Adrenal gland (tissue), 12 donors: ENCODE measurements around the gene FCGR1A. TPM values are rescaled to one million over a fixed set of nuclear protein-coding genes. Genes with fewer than 3 reads are reported as not detected.
"Not testable (repeated sequence)": the region's sequence is repeated elsewhere in the genome, so short reads cannot be mapped to it uniquely, and the experiment has no call there.

Experiments used
- DNase-seq, 7 donors: peaks; one replicate each; pipeline ENCODE4 v3.0.0-alpha.2; 2019 to 2020
- H3K27ac ChIP-seq, 5 donors: fragments of 200-600 bp; sonication (generic) in 4 of 5; 1 replicate in 3 of 5; 2 replicates in 2 of 5; pipeline versions ENCODE4 v1.5.1 to v1.8.0; 2016 to 2020; ENCODE audit warnings: mild to moderate bottlenecking in 1 of 5
- H3K27me3 ChIP-seq: fragments of 200-600 bp; 2 replicates; pipeline ENCODE4 v1.8.0; 2021
- H3K36me3 ChIP-seq, 2 donors: fragments of 200-600 bp; replicated peaks in 1 of 2; 1 replicate in 1 of 2; 2 replicates in 1 of 2; pipeline versions ENCODE4 v1.5.1 to v1.8.0; 2018 to 2022
- H3K4me1 ChIP-seq, 2 donors: fragments of 200-600 bp; replicated peaks in 1 of 2; 1 replicate in 1 of 2; 2 replicates in 1 of 2; pipeline versions ENCODE4 v1.5.1 to v1.8.0; 2018 to 2021
- H3K4me3 ChIP-seq, 4 donors: fragments of 200-600 bp; sonication (generic) in 3 of 4; one replicate each; pipeline ENCODE4 v1.5.1; 2016 to 2018
- H3K9me3 ChIP-seq, 3 donors: fragments of 200-600 bp; sonication (generic) in 1 of 3; replicated peaks in 1 of 3; 1 replicate in 2 of 3; 2 replicates in 1 of 3; pipeline versions ENCODE4 v1.5.1 to v1.8.0; 2016 to 2021
- POLR2A ChIP-seq, 2 donors: fragments of 450-650 bp; IDR thresholded peaks; one replicate each; pipeline ENCODE4 v1.6.1; 2017; ENCODE audit warnings: antibody characterized with exemption in 2 of 2, mild to moderate bottlenecking in 2 of 2, moderate library complexity in 1 of 2
- WGBS, 4 donors: extraction: QIAGEN DNeasy Blood & Tissue Kit in 2 of 4; methylation state at CpG; one replicate each; pipeline versions ENCODE4 v1.1.5 to v1.1.7; 2013 to 2017; 5-methylcytosine and 5-hydroxymethylcytosine counted together
- intact Hi-C, 2 donors: fragments of 100-400 bp; cut with DNase I; formaldehyde crosslinking; loops; one replicate each; pipeline versions ENCODE4 v1.14.1 to v1.15.0; 2022 to 2023
- polyA plus RNA-seq, 3 donors: library from polyadenylated mRNA; stranded (reverse); fragments of 200-250 nt in 2 of 3; fragments of 350-450 nt in 1 of 3; fragmentation: Illumina TruSeq in 1 of 3; extraction: RNeasy Lipid Tissue Mini Kit (QIAGEN cat#74804) in 1 of 3; gene quantifications; one replicate each; pipeline ENCODE4 v1.2.3, GENCODE V29; 2013 to 2014
- total RNA-seq, 9 donors: library from RNA; depleted of rRNA in 4 of 9; stranded (reverse); fragments of >200 nt in 4 of 9; fragments of 120-200 nt in 1 of 9; fragmentation: NEBNext Ultra II Directional in 1 of 9; extraction: Animal tissue kit (Norgen Biotek cat#: 25700) in 1 of 9; gene quantifications; one replicate each; pipeline versions ENCODE4 v1.1.0 to v1.2.4, GENCODE V29; 2013 to 2023
- TF ChIP-seq, protein P1 (sequence below), 6 experiments: fragments of 450-650 bp in 4 of 6; fragments of 200-600 bp in 2 of 6; sonication (generic) in 1 of 6; IDR thresholded peaks; 1 replicate in 5 of 6; 2 replicates in 1 of 6; pipeline versions ENCODE4 v1.5.1 to v1.8.0; 2016 to 2021; ENCODE audit warnings: antibody characterized with exemption in 6 of 6, mild to moderate bottlenecking in 2 of 6, moderate library complexity in 1 of 6
- donor health status: healthy with polysubstance abuse.
- donor health status: Bipolar disorder and iron deficiency.
- donor health status: DM: yes; HTN: yes; CAD: no.
- donor health status: DM: no; HTN: no; CAD: no.
- donor health status: DM: no; HTN: no; CAD: no.
- donor health status: DM: yes; HTN: yes; CAD: no.

Gene FCGR1A
- total and polyA plus RNA-seq, 12 donors = 2.3 to 64.2 (median 20.9) TPM

DNA sequence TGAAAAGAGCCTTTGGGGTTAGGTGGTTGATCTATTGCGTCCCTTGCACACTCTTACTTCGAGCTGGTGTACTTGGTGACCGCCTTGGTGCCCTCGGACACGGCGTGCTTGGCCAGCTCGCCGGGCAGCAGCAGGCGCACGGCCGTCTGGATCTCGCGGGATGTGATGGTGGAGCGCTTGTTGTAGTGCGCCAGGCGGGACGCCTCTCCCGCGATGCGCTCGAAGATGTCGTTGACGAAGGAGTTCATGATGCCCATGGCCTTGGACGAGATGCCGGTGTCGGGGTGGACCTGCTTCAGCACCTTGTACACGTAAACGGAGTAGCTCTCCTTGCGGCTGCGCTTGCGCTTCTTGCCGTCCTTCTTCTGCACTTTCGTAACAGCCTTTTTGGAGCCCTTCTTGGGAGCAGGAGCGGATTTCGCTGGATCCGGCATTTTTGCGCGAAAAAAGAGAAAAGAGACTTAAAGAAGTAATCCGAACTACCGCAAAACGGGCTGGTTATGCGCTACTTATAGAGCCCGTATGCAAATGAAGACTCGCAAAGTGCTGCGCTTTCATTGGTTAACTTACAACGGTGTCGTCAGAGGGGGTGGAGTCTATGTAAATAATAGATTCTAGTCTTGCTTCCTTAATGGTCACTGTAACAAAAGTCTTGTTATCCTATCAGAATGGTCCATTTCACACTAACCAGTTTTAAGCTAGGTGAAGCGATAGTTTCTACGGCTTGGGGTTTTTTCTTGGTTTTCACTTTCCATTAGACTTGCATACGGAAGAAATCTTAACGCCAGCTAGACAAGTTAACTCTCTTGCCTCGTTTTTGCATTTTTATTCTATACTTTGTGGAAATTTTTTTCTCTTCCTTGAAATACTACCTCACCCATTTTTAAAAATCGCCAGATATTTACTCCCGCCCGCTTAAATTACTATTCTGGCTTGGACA, 29.7 kb downstream of the FCGR1A start:
- H3K4me1 ChIP-seq, H3K27me3 ChIP-seq, H3K36me3 ChIP-seq, H3K9me3 ChIP-seq, intact Hi-C loops: not testable (repeated sequence)
- TF ChIP-seq POLR2A (IDR thresholded peaks at IDR 0.05) = peak; percentile 94 to 98
- WGBS, 4 donors = 0 to 1% (median 0%) methylated on average over 27 to 45 of the region's 55 CpGs
- Histone ChIP-seq H3K4me3 (peak overlapping the region in 2 of 4 donors; percentile 13 to 64), H3K27ac (peak overlapping the region; percentile 85 to 94 (median 88))
- peak; percentile 84 to 97 (median 91) for DNase-seq

DNA sequence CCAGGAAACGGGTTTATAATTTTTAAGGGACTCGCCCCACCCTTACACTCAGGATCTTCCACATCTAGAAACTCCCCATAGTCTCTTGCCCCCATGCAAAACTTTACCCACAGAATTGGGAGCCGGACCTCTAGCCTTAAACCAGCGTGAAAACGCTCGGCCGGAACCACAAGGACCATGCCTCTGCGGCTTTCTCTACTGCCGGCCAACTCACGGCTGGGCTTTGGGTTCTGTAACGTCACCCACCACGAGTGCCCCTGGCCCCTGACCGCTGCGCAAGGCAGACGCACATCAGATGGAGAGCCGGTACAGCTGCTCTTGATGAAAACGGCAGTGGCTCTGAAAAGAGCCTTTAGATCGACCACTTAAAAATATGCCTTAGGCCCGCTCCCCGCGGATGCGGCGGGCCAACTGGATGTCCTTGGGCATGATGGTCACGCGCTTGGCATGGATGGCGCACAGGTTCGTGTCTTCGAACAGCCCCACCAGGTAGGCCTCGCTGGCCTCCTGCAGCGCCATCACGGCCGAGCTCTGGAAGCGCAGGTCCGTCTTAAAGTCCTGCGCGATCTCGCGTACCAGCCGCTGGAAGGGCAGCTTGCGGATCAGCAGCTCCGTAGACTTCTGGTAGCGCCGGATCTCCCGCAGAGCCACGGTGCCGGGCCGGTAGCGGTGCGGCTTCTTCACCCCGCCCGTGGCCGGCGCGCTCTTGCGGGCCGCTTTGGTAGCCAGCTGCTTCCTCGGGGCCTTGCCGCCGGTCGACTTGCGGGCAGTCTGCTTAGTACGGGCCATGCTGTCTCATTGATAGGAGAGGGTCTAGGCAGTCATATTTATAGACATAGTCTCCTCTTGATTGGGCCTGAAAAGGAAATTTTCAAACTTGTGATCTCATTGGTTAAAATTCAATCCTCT, 30.7 kb downstream of the FCGR1A start:
- whole genome bisulfite sequencing, 4 donors = 0 to 4% (median 0%) methylated on average over 2 to 48 of the region's 62 CpGs
- intact Hi-C loops, H3K27me3 ChIP-seq, H3K36me3 ChIP-seq, H3K4me1 ChIP-seq, H3K9me3 ChIP-seq: not testable (repeated sequence)
- Histone ChIP-seq H3K4me3 (peak overlapping the region in 2 of 4 donors; percentile 13 to 64), H3K27ac (peak overlapping the region; percentile 85 to 94 (median 88))
- TF ChIP-seq POLR2A (IDR thresholded peaks at IDR 0.05) = peak; percentile 96
- TF ChIP-seq, protein P1, sequence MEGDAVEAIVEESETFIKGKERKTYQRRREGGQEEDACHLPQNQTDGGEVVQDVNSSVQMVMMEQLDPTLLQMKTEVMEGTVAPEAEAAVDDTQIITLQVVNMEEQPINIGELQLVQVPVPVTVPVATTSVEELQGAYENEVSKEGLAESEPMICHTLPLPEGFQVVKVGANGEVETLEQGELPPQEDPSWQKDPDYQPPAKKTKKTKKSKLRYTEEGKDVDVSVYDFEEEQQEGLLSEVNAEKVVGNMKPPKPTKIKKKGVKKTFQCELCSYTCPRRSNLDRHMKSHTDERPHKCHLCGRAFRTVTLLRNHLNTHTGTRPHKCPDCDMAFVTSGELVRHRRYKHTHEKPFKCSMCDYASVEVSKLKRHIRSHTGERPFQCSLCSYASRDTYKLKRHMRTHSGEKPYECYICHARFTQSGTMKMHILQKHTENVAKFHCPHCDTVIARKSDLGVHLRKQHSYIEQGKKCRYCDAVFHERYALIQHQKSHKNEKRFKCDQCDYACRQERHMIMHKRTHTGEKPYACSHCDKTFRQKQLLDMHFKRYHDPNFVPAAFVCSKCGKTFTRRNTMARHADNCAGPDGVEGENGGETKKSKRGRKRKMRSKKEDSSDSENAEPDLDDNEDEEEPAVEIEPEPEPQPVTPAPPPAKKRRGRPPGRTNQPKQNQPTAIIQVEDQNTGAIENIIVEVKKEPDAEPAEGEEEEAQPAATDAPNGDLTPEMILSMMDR (IDR thresholded peaks at IDR 0.05) = peak in 1 of 6 experiments; percentile 15
- peak; percentile 55 to 84 (median 75) for DNase-seq

DNA sequence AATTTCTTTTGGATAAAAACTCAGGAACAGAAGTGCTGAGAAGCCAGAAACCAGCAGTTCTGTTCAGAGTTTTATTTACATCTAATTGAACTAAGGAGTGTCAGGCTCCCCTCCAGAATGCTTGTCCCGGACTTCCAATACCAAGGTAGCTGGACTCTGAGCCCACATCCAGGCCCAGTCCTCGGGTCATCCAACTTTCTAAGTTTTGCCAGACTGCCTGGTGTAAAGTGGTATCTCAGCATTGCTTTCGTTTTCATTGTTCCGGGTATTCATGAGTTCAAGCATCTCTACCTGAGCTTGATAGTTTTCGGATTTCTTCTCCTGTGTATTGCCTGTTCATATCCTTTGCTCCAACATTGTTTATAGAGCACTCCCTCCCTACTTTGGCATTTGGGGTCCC, 37.9 kb downstream of the FCGR1A start:
- H3K27me3 ChIP-seq, DNase-seq, H3K4me1 ChIP-seq, H3K9me3 ChIP-seq, H3K27ac ChIP-seq, H3K4me3 ChIP-seq, intact Hi-C loops, H3K36me3 ChIP-seq: not testable (repeated sequence)
- WGBS, 4 donors = 96 to 99% (median 99%) methylated on average over 3 to 4 of the region's 5 CpGs; no CpG with 5 or more reads in 1 of the 4 donors

DNA sequence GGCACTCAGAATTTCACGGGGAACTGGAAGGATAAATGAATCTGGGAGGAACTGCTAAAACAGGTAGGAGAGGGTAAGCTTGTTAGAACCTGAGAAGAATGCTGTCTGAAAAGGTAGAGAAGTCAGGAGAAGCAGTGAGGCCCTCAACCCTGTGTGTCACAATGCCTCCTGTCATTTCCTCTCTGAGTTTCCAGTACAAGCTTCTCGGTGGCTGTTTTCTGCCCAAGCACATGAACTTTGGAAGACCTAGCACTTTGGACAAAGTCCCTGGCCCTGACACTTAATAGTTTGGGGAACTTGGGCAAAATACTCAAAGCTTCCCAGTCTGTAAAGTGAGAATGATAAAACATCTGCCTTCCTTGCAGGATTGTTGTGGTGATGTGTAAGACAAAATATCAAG, 44.1 kb downstream of the FCGR1A start:
- no CpG with 5 or more reads among the region's 2 CpGs for WGBS, 4 donors
- H3K4me3 ChIP-seq, H3K4me1 ChIP-seq, H3K9me3 ChIP-seq, DNase-seq, intact Hi-C loops, H3K27ac ChIP-seq, H3K36me3 ChIP-seq, H3K27me3 ChIP-seq: not testable (repeated sequence)

DNA sequence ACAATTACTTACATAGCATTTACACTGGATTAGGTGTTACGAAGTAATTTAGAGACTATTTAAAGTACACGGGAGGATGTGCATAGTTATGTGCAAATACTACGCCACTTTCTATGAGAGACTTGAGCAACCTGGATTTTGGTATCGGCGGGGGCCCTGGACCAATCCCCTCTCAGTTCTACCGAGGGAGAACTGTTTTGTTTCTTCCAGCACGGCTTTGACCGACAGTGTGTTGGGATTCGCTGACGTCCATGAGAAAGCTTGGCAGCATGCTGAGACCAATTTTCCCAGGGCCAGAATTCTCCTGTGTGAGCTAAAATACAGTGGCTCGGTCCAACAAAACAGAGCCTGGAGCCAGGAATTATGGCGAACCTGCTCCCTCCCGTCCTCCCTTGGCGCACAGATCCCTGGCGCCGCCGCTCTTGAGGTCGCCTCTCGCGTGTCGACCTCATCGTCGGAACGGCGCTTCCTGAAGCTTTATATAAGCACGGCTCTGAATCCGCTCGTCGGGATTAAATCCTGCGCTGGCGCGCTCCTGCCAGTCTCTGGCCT, 49.3 kb downstream of the FCGR1A start:
- H3K36me3 ChIP-seq, intact Hi-C loops, H3K27ac ChIP-seq, H3K4me1 ChIP-seq, H3K9me3 ChIP-seq, H3K27me3 ChIP-seq, H3K4me3 ChIP-seq, DNase-seq: not testable (repeated sequence)
- WGBS, 4 donors = no CpG with 5 or more reads among the region's 32 CpGs

DNA sequence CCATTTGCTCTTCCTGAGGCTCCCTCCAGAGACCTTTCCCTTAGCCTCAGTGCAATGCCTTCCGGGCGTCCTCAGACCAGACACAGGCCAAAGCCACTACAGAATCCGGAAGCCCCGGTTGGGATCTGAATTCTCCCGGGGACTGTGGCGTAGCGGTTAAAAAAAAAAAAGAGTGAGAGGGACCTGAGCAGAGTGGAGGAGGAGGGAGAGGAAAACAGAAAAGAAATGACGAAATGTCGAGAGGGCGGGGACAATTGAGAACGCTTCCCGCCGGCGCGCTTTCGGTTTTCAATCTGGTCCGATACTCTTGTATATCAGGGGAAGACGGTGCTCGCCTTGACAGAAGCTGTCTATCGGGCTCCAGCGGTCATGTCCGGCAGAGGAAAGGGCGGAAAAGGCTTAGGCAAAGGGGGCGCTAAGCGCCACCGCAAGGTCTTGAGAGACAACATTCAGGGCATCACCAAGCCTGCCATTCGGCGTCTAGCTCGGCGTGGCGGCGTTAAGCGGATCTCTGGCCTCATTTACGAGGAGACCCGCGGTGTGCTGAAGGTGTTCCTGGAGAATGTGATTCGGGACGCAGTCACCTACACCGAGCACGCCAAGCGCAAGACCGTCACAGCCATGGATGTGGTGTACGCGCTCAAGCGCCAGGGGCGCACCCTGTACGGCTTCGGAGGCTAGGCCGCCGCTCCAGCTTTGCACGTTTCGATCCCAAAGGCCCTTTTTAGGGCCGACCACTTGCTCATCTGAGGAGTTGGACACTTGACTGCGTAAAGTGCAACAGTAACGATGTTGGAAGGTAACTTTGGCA, 50.0 kb downstream of the FCGR1A start:
- H3K27me3 ChIP-seq, H3K27ac ChIP-seq, H3K36me3 ChIP-seq, intact Hi-C loops, DNase-seq, H3K4me1 ChIP-seq, H3K4me3 ChIP-seq, H3K9me3 ChIP-seq: not testable (repeated sequence)
- no CpG with 5 or more reads among the region's 55 CpGs for WGBS, 4 donors

DNA sequence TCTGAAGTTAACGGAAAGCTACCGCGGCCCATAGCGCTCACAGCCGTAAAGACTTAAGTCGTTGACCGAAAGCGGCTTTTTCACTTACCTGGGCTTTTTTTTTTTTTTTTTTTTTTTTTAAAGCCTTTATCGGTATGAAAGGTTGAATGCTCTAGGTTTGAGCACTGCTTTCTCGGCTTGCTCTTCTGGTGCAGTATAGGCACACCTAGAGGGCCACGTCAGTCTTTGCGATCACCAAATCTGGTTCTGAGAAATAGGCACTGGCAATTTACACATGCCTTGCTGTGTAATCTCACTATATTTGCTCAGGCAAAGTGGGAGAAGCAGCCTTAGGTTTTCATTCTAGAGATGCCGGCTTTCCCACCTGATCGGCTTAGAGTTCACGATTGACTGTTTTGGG, 50.6 kb downstream of the FCGR1A start:
- H3K4me3 ChIP-seq, DNase-seq, H3K9me3 ChIP-seq, H3K27me3 ChIP-seq, intact Hi-C loops, H3K27ac ChIP-seq, H3K36me3 ChIP-seq, H3K4me1 ChIP-seq: not testable (repeated sequence)
- WGBS, 4 donors = no CpG with 5 or more reads among the region's 15 CpGs

DNA sequence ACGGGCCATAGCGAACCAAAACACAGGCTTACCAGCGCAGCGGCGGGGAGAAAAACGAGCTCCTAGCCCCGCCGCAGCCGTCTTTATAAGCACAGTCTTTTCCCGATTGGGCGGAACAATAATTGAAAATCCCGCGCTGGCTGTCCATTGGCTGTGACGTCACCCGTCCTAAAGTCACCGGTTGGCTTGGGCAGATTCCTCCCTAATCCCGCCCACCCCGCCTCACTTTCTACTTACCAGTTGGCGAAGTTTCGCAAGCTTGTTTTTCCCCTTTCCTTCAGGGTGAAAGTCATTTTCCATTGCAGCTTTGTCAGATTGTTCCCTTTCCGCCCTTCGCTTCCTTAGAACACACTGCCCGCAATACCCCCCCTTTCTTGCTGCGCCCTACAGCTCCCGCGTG, 58.7 kb downstream of the FCGR1A start:
- DNase-seq, H3K36me3 ChIP-seq, H3K4me3 ChIP-seq, H3K27me3 ChIP-seq, intact Hi-C loops, H3K27ac ChIP-seq, H3K9me3 ChIP-seq: not testable (repeated sequence)
- no CpG with 5 or more reads among the region's 26 CpGs for WGBS, 4 donors
- H3K4me1 ChIP-seq = peaks cover 19 to 26% of the 10 kb centered on the region in 2 donors
